Endothelial cell of umbilical vein (primary cell): ENCODE measurements around the gene HDGFL2. TPM values are rescaled to one million over a fixed set of nuclear protein-coding genes. Genes with fewer than 3 reads are reported as not detected.

Experiments used
- BruUV-seq: library from RNA; stranded (reverse); fragments of 400-500 nt; replicated peaks from 2 replicates; lab custom pipeline; 2021; lab: Mats Ljungman, UMichigan
- CTCF ChIA-PET: fragments of 300-600, 350-600 bp; sonication (Branson Sonifier 250); formaldehyde crosslinking; loops from one replicate; lab custom pipeline; 2021; ENCODE audit warnings: antibody characterized with exemption, inconsistent platforms; lab: Charles Lee
- POLR2A ChIA-PET: fragments of 300-600, 350-600 bp; sonication (Branson Sonifier 250); formaldehyde crosslinking; loops from one replicate; lab custom pipeline; 2021; ENCODE audit warnings: antibody characterized with exemption, inconsistent platforms; lab: Charles Lee
- DNase-seq: peaks from one replicate; pipeline ENCODE4 v3.0.0-alpha.2; 2011; ENCODE audit warnings: low read depth, low spot score
- FAIRE-seq: peaks from 2 replicates; lab custom pipeline; 2011; peaks lifted over from hg19 to GRCh38; lab: Jason Lieb, UNC
- H2AFZ ChIP-seq: 2 replicates; pipeline ENCODE4 v1.6.0; 2012; ENCODE audit warnings: low read depth, low read length, control low read depth, inconsistent platforms
- H3K27ac ChIP-seq: 2 replicates; pipeline ENCODE4 v1.5.1; 2011; ENCODE audit warnings: low read depth, mild to moderate bottlenecking, control low read depth, low read length, moderate library complexity; ENCODE audit not compliant: insufficient read depth
- H3K27me3 ChIP-seq, 2 experiments: 2 replicates each; pipeline versions ENCODE4 v1.6.0 to v1.6.1; 2011; ENCODE audit warnings: low read length in 2 of 2, mixed read lengths in 1 of 2; ENCODE audit not compliant: control insufficient read depth in 2 of 2, insufficient read depth in 2 of 2
- H3K36me3 ChIP-seq, 2 experiments: 2 replicates in 1 of 2; 3 replicates in 1 of 2; pipeline ENCODE4 v1.5.1; 2011; ENCODE audit warnings: low read length in 2 of 2, mild to moderate bottlenecking in 1 of 2, moderate library complexity in 1 of 2; ENCODE audit not compliant: control insufficient read depth in 2 of 2, insufficient read depth in 2 of 2; ENCODE audit errors: extremely low read depth in 1 of 2
- H3K4me1 ChIP-seq: 3 replicates; pipeline ENCODE4 v1.5.1; 2011; ENCODE audit warnings: mild to moderate bottlenecking, low read length; ENCODE audit not compliant: control insufficient read depth, insufficient read depth; ENCODE audit errors: extremely low read depth
- H3K4me2 ChIP-seq: 2 replicates; pipeline ENCODE4 v1.6.1; 2011; ENCODE audit warnings: low read length, control low read depth, mixed read lengths; ENCODE audit not compliant: insufficient read depth
- H3K4me3 ChIP-seq, 3 experiments: fragments of 200-600 bp in 1 of 3; sonication (generic), shearing (Covaris generic) in 1 of 3; replicated peaks in 1 of 3; 2 replicates each; pipeline ENCODE4 v1.5.1; 2011 to 2016; ENCODE audit warnings: control low read depth in 3 of 3, low read length in 3 of 3, mild to moderate bottlenecking in 2 of 3, inconsistent platforms in 1 of 3, low read depth in 1 of 3, moderate library complexity in 1 of 3; ENCODE audit not compliant: insufficient read depth in 1 of 3
- H3K79me2 ChIP-seq: 2 replicates; pipeline ENCODE4 v1.6.0; 2012; ENCODE audit warnings: low read length, inconsistent platforms; ENCODE audit not compliant: control insufficient read depth, insufficient read depth
- H3K9ac ChIP-seq: replicated peaks from 2 replicates; pipeline ENCODE3; 2011; ENCODE audit warnings: low read length, control low read depth; ENCODE audit not compliant: insufficient read depth; ENCODE audit errors: extremely low read depth
- H3K9me1 ChIP-seq: replicated peaks from 3 replicates; pipeline ENCODE4 v1.6.0; 2011; ENCODE audit warnings: mild to moderate bottlenecking, low read length; ENCODE audit not compliant: control insufficient read depth, insufficient read depth; ENCODE audit errors: extremely low read depth
- H3K9me3 ChIP-seq: replicated peaks from 2 replicates; pipeline ENCODE4 v1.5.1; 2012; ENCODE audit warnings: low read length, inconsistent platforms; ENCODE audit not compliant: control insufficient read depth, insufficient read depth
- H4K20me1 ChIP-seq: replicated peaks from 2 replicates; pipeline ENCODE3; 2011; ENCODE audit warnings: mild to moderate bottlenecking, low read length; ENCODE audit not compliant: control insufficient read depth, insufficient read depth; ENCODE audit errors: extremely low read depth
- CTCF ChIP-seq, 2 donors: IDR thresholded peaks; 1 replicate in 1 of 2; 2 replicates in 1 of 2; pipeline ENCODE4 v1.5.1; 2011; ENCODE audit warnings: low read length in 2 of 2, mild to moderate bottlenecking in 2 of 2, moderate library complexity in 2 of 2, control low read depth in 1 of 2, inconsistent platforms in 1 of 2, low read depth in 1 of 2; ENCODE audit not compliant: insufficient read depth in 1 of 2; ENCODE audit errors: extremely low read depth in 1 of 2
- EZH2 ChIP-seq: IDR thresholded peaks from 2 replicates; pipeline ENCODE4 v1.6.1; 2012; ENCODE audit warnings: borderline replicate concordance, low read depth, mild to moderate bottlenecking, moderate library complexity, low read length, inconsistent platforms; ENCODE audit not compliant: severe bottlenecking
- FOS ChIP-seq: IDR thresholded peaks from 2 replicates; pipeline ENCODE4 v1.6.1; 2011; ENCODE audit warnings: mild to moderate bottlenecking, low read length, moderate library complexity, borderline replicate concordance; ENCODE audit not compliant: insufficient read depth
- GATA2 ChIP-seq: IDR thresholded peaks from 2 replicates; pipeline ENCODE4 v1.7.0; 2011; ENCODE audit warnings: low read depth, mild to moderate bottlenecking, moderate library complexity, mixed read lengths, low read length; ENCODE audit not compliant: insufficient read length, insufficient read depth
- JUN ChIP-seq: IDR thresholded peaks from 2 replicates; pipeline ENCODE4 v1.6.1; 2011; ENCODE audit warnings: borderline replicate concordance, low read depth; ENCODE audit not compliant: insufficient read length, insufficient read depth
- MYC ChIP-seq: IDR thresholded peaks from one replicate; pipeline ENCODE4 v1.6.1; 2011; ENCODE audit warnings: mild to moderate bottlenecking, low read depth, low read length
- POLR2A ChIP-seq: IDR thresholded peaks from 2 replicates; pipeline ENCODE4 v1.6.1; 2012; ENCODE audit warnings: low read depth, mild to moderate bottlenecking, control low read depth, low read length
- POLR2AphosphoS5 ChIP-seq: IDR thresholded peaks from 2 replicates; pipeline ENCODE4 v1.6.1; 2012; ENCODE audit warnings: low read depth, mild to moderate bottlenecking, control low read depth, low read length, moderate library complexity; ENCODE audit not compliant: insufficient read depth
- dilution Hi-C: fragments of 300-500 bp; cut with MboI; formaldehyde crosslinking; loops from one replicate; pipeline ENCODE4 v1.15.0; 2019; ENCODE audit warnings: low sequenced_read_pairs; ENCODE audit not compliant: extremely low pct_ligation_motif_present
- intact Hi-C: fragments of 100-400 bp; cut with micrococcal nuclease; formaldehyde crosslinking; loops from one replicate; pipeline ENCODE4 v1.10.0; 2022
- polyA plus RNA-seq, 4 experiments: library from polyadenylated mRNA; depleted of rRNA in 3 of 4; stranded (reverse) in 3 of 4; unstranded in 1 of 4; fragments of >200 nt; gene quantifications; 2 replicates each; pipeline versions ENCODE4 v1.2.1 to v1.2.3, GENCODE V29; 2011 to 2012; ENCODE audit warnings: missing spikeins in 1 of 4
- total RNA-seq: library from RNA; stranded (reverse); gene quantifications from 2 replicates; pipeline ENCODE4 v1.2.3, GENCODE V29; 2021
- TF ChIP-seq, protein P1 (sequence below): IDR thresholded peaks from 2 replicates; pipeline ENCODE4 v1.6.1; 2011; ENCODE audit not compliant: insufficient read depth, insufficient read length

HDGFL2 gene
- total and polyA plus RNA-seq, 2 donors (not counting 3 experiments of a cell fraction or from before 2014, with no cell fraction given) = 39.1 to 79.6 TPM

GRCh38 chr19:4507804-4508203, 35.7 kb downstream of the HDGFL2 start:
- FAIRE-seq (no peak), DNase-seq (no peak)
- Histone ChIP-seq H3K9me3 (no peaks in the 10 kb centered on the region), H3K79me2 (no peaks in the 10 kb centered on the region), H2AFZ (no peak overlapping the region), H3K27ac (no peak overlapping the region), H3K4me2 (no peak overlapping the region), H3K27me3 (no peaks in the 10 kb centered on the region), H3K36me3 (peaks cover 3 to 8% of the 10 kb centered on the region in 2 experiments), H4K20me1 (no peaks in the 10 kb centered on the region), H3K9me1 (no peaks in the 10 kb centered on the region), H3K9ac (no peak overlapping the region), H3K4me3 (no peak overlapping the region), H3K4me1 (peaks cover 10% of the 10 kb centered on the region)
- BruUV-seq = no TSS peak
- CTCF ChIA-PET = interaction anchor here (4.7 kb wide), 1 partner anchor 16 kb away, joined by 54 read pairs; no protein-coding TSS in a partner anchor
- no peak for TF ChIP-seq POLR2A
- no peak for TF ChIP-seq EZH2
- no peak for TF ChIP-seq MYC
- TF ChIP-seq, protein P1, sequence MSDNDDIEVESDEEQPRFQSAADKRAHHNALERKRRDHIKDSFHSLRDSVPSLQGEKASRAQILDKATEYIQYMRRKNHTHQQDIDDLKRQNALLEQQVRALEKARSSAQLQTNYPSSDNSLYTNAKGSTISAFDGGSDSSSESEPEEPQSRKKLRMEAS = no peak
- no peak for TF ChIP-seq FOS
- no peak for TF ChIP-seq JUN
- no peak for TF ChIP-seq CTCF (IDR thresholded peaks at IDR 0.05; ENCODE audit: extremely low read depth in 1 of 2, insufficient read depth in 1 of 2, low read depth in 1 of 2, low read length in 2 of 2)
- no peak for TF ChIP-seq GATA2
- TF ChIP-seq POLR2AphosphoS5 = no peak
- dilution Hi-C loops (no loop called here), intact Hi-C loops (no loop called here)
- POLR2A ChIA-PET = no interaction called here
